GM18502 (cell line): Measurements from ENCODE around the gene CRTC3.
A peak's percentile ranks its signal among the peaks of the same experiment; 100 is the strongest.
"Not testable (repeated sequence)": the region's sequence is repeated elsewhere in the genome, so short reads cannot be mapped to it uniquely, and the experiment has no call there.

Experiments used
- ATAC-seq: cut with Tn5 transposase; IDR thresholded peaks from one replicate; pipeline ENCODE4 v1.9.1; 2021; ENCODE audit warnings: mild to moderate bottlenecking; ENCODE audit not compliant: unreplicated experiment, poor library complexity

Gene CRTC3

GRCh38 chr15:90617668-90618097 is 88.0 kb downstream of the CRTC3 start:
- no peak for ATAC-seq

GRCh38 chr15:90618330-90619125 is 88.8 kb downstream of the CRTC3 start:
- ATAC-seq, result no peak

GRCh38 chr15:90619468-90619867 is 89.7 kb downstream of the CRTC3 start:
- no peak for ATAC-seq

- no peak for ATAC-seq
Measured at GRCh38 chr15:90619939-90620338, 90.2 kb downstream of the CRTC3 start.

GRCh38 chr15:90620379-90621067 is 90.8 kb downstream of the CRTC3 start:
- ATAC-seq, result peak; percentile 74

GRCh38 chr15:90623854-90624253 is 94.1 kb downstream of the CRTC3 start:
- ATAC-seq, result no peak

GRCh38 chr15:90624278-90624981 is 94.7 kb downstream of the CRTC3 start:
- no peak for ATAC-seq

GRCh38 chr15:90625037-90625436 is 95.3 kb downstream of the CRTC3 start:
- ATAC-seq, result no peak

GRCh38 chr15:90629217-90629616 is 99.5 kb downstream of the CRTC3 start:
- ATAC-seq, result no peak

- ATAC-seq, result no peak
Measured at GRCh38 chr15:90633360-90633759, 103.6 kb downstream of the CRTC3 start.

GRCh38 chr15:90636993-90637392 is 107.3 kb downstream of the CRTC3 start:
- not testable (repeated sequence) for ATAC-seq

GRCh38 chr15:90637693-90638092 is 108.0 kb downstream of the CRTC3 start:
- no peak for ATAC-seq

GRCh38 chr15:90638201-90638691 is 108.5 kb downstream of the CRTC3 start:
- no peak for ATAC-seq

GRCh38 chr15:90638963-90639362 is 109.2 kb downstream of the CRTC3 start:
- no peak for ATAC-seq

GRCh38 chr15:90640862-90641261 is 111.1 kb downstream of the CRTC3 start:
- no peak for ATAC-seq

- ATAC-seq, result no peak
Measured at GRCh38 chr15:90641581-90642463, 112.1 kb downstream of the CRTC3 start.

- ATAC-seq, result no peak
Measured at GRCh38 chr15:90642464-90643300, 113.0 kb downstream of the CRTC3 start.

- no peak for ATAC-seq
Measured at GRCh38 chr15:90643301-90643632, 113.5 kb downstream of the CRTC3 start.

- no peak for ATAC-seq
Measured at GRCh38 chr15:90644526-90644925, 114.8 kb downstream of the CRTC3 start.
